Endothelial cell of umbilical vein (primary cell): ENCODE measurements around the gene LMO7. TPM values are rescaled to one million over a fixed set of nuclear protein-coding genes. Genes with fewer than 3 reads are reported as not detected.

ENCODE experiments used
- BruUV-seq: library from RNA; stranded (reverse); fragments of 400-500 nt; replicated peaks from 2 replicates; lab custom pipeline; 2021; lab: Mats Ljungman, UMichigan
- CTCF ChIA-PET: fragments of 300-600, 350-600 bp; sonication (Branson Sonifier 250); formaldehyde crosslinking; loops from one replicate; lab custom pipeline; 2021; ENCODE audit warnings: antibody characterized with exemption, inconsistent platforms; lab: Charles Lee
- POLR2A ChIA-PET: fragments of 300-600, 350-600 bp; sonication (Branson Sonifier 250); formaldehyde crosslinking; loops from one replicate; lab custom pipeline; 2021; ENCODE audit warnings: antibody characterized with exemption, inconsistent platforms; lab: Charles Lee
- DNase-seq: peaks from one replicate; pipeline ENCODE4 v3.0.0-alpha.2; 2011; ENCODE audit warnings: low read depth, low spot score
- FAIRE-seq: peaks from 2 replicates; lab custom pipeline; 2011; peaks lifted over from hg19 to GRCh38; lab: Jason Lieb, UNC
- H2AFZ ChIP-seq: 2 replicates; pipeline ENCODE4 v1.6.0; 2012; ENCODE audit warnings: low read depth, low read length, control low read depth, inconsistent platforms
- H3K27ac ChIP-seq: 2 replicates; pipeline ENCODE4 v1.5.1; 2011; ENCODE audit warnings: low read depth, mild to moderate bottlenecking, control low read depth, low read length, moderate library complexity; ENCODE audit not compliant: insufficient read depth
- H3K27me3 ChIP-seq, 2 experiments: 2 replicates each; pipeline versions ENCODE4 v1.6.0 to v1.6.1; 2011; ENCODE audit warnings: low read length in 2 of 2, mixed read lengths in 1 of 2; ENCODE audit not compliant: control insufficient read depth in 2 of 2, insufficient read depth in 2 of 2
- H3K36me3 ChIP-seq, 2 experiments: 2 replicates in 1 of 2; 3 replicates in 1 of 2; pipeline ENCODE4 v1.5.1; 2011; ENCODE audit warnings: low read length in 2 of 2, mild to moderate bottlenecking in 1 of 2, moderate library complexity in 1 of 2; ENCODE audit not compliant: control insufficient read depth in 2 of 2, insufficient read depth in 2 of 2; ENCODE audit errors: extremely low read depth in 1 of 2
- H3K4me1 ChIP-seq: 3 replicates; pipeline ENCODE4 v1.5.1; 2011; ENCODE audit warnings: mild to moderate bottlenecking, low read length; ENCODE audit not compliant: control insufficient read depth, insufficient read depth; ENCODE audit errors: extremely low read depth
- H3K4me2 ChIP-seq: 2 replicates; pipeline ENCODE4 v1.6.1; 2011; ENCODE audit warnings: low read length, control low read depth, mixed read lengths; ENCODE audit not compliant: insufficient read depth
- H3K4me3 ChIP-seq, 3 experiments: fragments of 200-600 bp in 1 of 3; sonication (generic), shearing (Covaris generic) in 1 of 3; replicated peaks in 1 of 3; 2 replicates each; pipeline ENCODE4 v1.5.1; 2011 to 2016; ENCODE audit warnings: control low read depth in 3 of 3, low read length in 3 of 3, mild to moderate bottlenecking in 2 of 3, inconsistent platforms in 1 of 3, low read depth in 1 of 3, moderate library complexity in 1 of 3; ENCODE audit not compliant: insufficient read depth in 1 of 3
- H3K79me2 ChIP-seq: 2 replicates; pipeline ENCODE4 v1.6.0; 2012; ENCODE audit warnings: low read length, inconsistent platforms; ENCODE audit not compliant: control insufficient read depth, insufficient read depth
- H3K9ac ChIP-seq: replicated peaks from 2 replicates; pipeline ENCODE3; 2011; ENCODE audit warnings: low read length, control low read depth; ENCODE audit not compliant: insufficient read depth; ENCODE audit errors: extremely low read depth
- H3K9me1 ChIP-seq: replicated peaks from 3 replicates; pipeline ENCODE4 v1.6.0; 2011; ENCODE audit warnings: mild to moderate bottlenecking, low read length; ENCODE audit not compliant: control insufficient read depth, insufficient read depth; ENCODE audit errors: extremely low read depth
- H3K9me3 ChIP-seq: replicated peaks from 2 replicates; pipeline ENCODE4 v1.5.1; 2012; ENCODE audit warnings: low read length, inconsistent platforms; ENCODE audit not compliant: control insufficient read depth, insufficient read depth
- H4K20me1 ChIP-seq: replicated peaks from 2 replicates; pipeline ENCODE3; 2011; ENCODE audit warnings: mild to moderate bottlenecking, low read length; ENCODE audit not compliant: control insufficient read depth, insufficient read depth; ENCODE audit errors: extremely low read depth
- EZH2 ChIP-seq: IDR thresholded peaks from 2 replicates; pipeline ENCODE4 v1.6.1; 2012; ENCODE audit warnings: borderline replicate concordance, low read depth, mild to moderate bottlenecking, moderate library complexity, low read length, inconsistent platforms; ENCODE audit not compliant: severe bottlenecking
- FOS ChIP-seq: IDR thresholded peaks from 2 replicates; pipeline ENCODE4 v1.6.1; 2011; ENCODE audit warnings: mild to moderate bottlenecking, low read length, moderate library complexity, borderline replicate concordance; ENCODE audit not compliant: insufficient read depth
- GATA2 ChIP-seq: IDR thresholded peaks from 2 replicates; pipeline ENCODE4 v1.7.0; 2011; ENCODE audit warnings: low read depth, mild to moderate bottlenecking, moderate library complexity, mixed read lengths, low read length; ENCODE audit not compliant: insufficient read length, insufficient read depth
- JUN ChIP-seq: IDR thresholded peaks from 2 replicates; pipeline ENCODE4 v1.6.1; 2011; ENCODE audit warnings: borderline replicate concordance, low read depth; ENCODE audit not compliant: insufficient read length, insufficient read depth
- MYC ChIP-seq: IDR thresholded peaks from one replicate; pipeline ENCODE4 v1.6.1; 2011; ENCODE audit warnings: mild to moderate bottlenecking, low read depth, low read length
- POLR2A ChIP-seq: IDR thresholded peaks from 2 replicates; pipeline ENCODE4 v1.6.1; 2012; ENCODE audit warnings: low read depth, mild to moderate bottlenecking, control low read depth, low read length
- POLR2AphosphoS5 ChIP-seq: IDR thresholded peaks from 2 replicates; pipeline ENCODE4 v1.6.1; 2012; ENCODE audit warnings: low read depth, mild to moderate bottlenecking, control low read depth, low read length, moderate library complexity; ENCODE audit not compliant: insufficient read depth
- dilution Hi-C: fragments of 300-500 bp; cut with MboI; formaldehyde crosslinking; loops from one replicate; pipeline ENCODE4 v1.15.0; 2019; ENCODE audit warnings: low sequenced_read_pairs; ENCODE audit not compliant: extremely low pct_ligation_motif_present
- intact Hi-C: fragments of 100-400 bp; cut with micrococcal nuclease; formaldehyde crosslinking; loops from one replicate; pipeline ENCODE4 v1.10.0; 2022
- polyA plus RNA-seq, 4 experiments: library from polyadenylated mRNA; depleted of rRNA in 3 of 4; stranded (reverse) in 3 of 4; unstranded in 1 of 4; fragments of >200 nt; gene quantifications; 2 replicates each; pipeline versions ENCODE4 v1.2.1 to v1.2.3, GENCODE V29; 2011 to 2012; ENCODE audit warnings: missing spikeins in 1 of 4
- total RNA-seq: library from RNA; stranded (reverse); gene quantifications from 2 replicates; pipeline ENCODE4 v1.2.3, GENCODE V29; 2021
- TF ChIP-seq, protein P1 (sequence below), 2 donors: IDR thresholded peaks; 1 replicate in 1 of 2; 2 replicates in 1 of 2; pipeline ENCODE4 v1.5.1; 2011; ENCODE audit warnings: low read length in 2 of 2, mild to moderate bottlenecking in 2 of 2, moderate library complexity in 2 of 2, control low read depth in 1 of 2, inconsistent platforms in 1 of 2, low read depth in 1 of 2; ENCODE audit not compliant: insufficient read depth in 1 of 2; ENCODE audit errors: extremely low read depth in 1 of 2
- TF ChIP-seq, protein P2 (sequence below): IDR thresholded peaks from 2 replicates; pipeline ENCODE4 v1.6.1; 2011; ENCODE audit not compliant: insufficient read depth, insufficient read length

The LMO7 gene
- total and polyA plus RNA-seq, 2 donors (not counting 3 experiments of a cell fraction or from before 2014, with no cell fraction given), result 10.5 to 21.1 TPM

DNA sequence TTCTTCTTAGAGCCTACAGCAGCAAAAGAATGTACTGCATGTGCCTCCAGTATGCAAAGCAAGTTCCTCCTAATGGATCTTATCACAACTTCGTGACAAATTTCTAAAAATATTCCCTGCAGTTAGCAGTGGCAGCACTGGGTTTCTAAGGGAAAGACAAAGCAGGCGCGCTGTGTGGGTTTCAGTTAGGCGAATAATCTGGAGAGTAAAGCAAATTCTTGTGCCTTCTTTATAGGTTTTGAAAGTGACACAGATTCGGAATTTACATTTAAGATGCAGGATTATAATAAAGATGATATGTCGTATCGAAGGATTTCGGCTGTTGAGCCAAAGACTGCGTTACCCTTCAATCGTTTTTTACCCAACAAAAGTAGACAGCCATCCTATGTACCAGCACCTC, 167.9 kb downstream of the LMO7 start:
- no TSS peak for BruUV-seq
- dilution Hi-C loops (no loop called here), intact Hi-C loops (no loop called here)
- Histone ChIP-seq H2AFZ (no peak overlapping the region), H4K20me1 (no peaks in the 10 kb centered on the region), H3K27me3 (no peaks in the 10 kb centered on the region), H3K4me3 (no peak overlapping the region), H3K4me2 (no peak overlapping the region), H3K9me1 (no peaks in the 10 kb centered on the region), H3K9me3 (no peaks in the 10 kb centered on the region), H3K79me2 (no peaks in the 10 kb centered on the region), H3K9ac (no peak overlapping the region), H3K36me3 (no peaks in the 10 kb centered on the region), H3K4me1 (peaks cover 4% of the 10 kb centered on the region), H3K27ac (no peak overlapping the region)
- no peak for DNase-seq
- ChIA-PET POLR2A (no interaction called here), CTCF (interaction anchor here (1.7 kb wide), 1 partner anchor 108 kb away, joined by 12 read pairs; no protein-coding TSS in a partner anchor)
- no peak for FAIRE-seq
- TF ChIP-seq GATA2 (no peak), JUN (no peak), EZH2 (no peak), FOS (no peak), POLR2A (no peak), POLR2AphosphoS5 (no peak), MYC (no peak)
- TF ChIP-seq, protein P1, sequence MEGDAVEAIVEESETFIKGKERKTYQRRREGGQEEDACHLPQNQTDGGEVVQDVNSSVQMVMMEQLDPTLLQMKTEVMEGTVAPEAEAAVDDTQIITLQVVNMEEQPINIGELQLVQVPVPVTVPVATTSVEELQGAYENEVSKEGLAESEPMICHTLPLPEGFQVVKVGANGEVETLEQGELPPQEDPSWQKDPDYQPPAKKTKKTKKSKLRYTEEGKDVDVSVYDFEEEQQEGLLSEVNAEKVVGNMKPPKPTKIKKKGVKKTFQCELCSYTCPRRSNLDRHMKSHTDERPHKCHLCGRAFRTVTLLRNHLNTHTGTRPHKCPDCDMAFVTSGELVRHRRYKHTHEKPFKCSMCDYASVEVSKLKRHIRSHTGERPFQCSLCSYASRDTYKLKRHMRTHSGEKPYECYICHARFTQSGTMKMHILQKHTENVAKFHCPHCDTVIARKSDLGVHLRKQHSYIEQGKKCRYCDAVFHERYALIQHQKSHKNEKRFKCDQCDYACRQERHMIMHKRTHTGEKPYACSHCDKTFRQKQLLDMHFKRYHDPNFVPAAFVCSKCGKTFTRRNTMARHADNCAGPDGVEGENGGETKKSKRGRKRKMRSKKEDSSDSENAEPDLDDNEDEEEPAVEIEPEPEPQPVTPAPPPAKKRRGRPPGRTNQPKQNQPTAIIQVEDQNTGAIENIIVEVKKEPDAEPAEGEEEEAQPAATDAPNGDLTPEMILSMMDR (IDR thresholded peaks at IDR 0.05; ENCODE audit: extremely low read depth in 1 of 2, insufficient read depth in 1 of 2, low read depth in 1 of 2, low read length in 2 of 2), result no peak
- TF ChIP-seq, protein P2, sequence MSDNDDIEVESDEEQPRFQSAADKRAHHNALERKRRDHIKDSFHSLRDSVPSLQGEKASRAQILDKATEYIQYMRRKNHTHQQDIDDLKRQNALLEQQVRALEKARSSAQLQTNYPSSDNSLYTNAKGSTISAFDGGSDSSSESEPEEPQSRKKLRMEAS, result no peak
